ENCODE data around the gene GSK3A.

GSK3A gene

DNA sequence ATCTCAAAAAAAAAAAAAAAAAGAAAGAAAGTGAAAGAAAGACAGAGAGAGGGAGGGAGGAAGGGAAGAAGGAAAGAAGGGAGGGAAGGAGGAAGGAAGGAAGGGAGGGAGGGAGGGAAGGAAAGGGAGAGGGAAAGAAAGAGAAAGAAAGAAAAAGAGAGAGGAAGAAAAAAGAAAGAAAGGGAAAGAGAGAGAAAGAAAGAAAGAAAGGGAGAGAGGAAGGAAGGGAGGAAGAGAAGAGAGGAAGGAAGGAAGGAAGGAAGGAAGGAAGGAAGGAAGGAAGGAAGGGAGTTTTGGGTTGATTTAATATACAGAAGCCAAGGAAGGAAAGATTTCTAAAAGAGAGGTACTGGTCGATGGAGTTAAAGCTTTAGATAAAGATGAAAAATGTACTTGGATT is 53.7 kb downstream of the GSK3A start:
- TF ChIP-seq ZNF8 (CRISPR knock-in tag; IDR thresholded peaks at IDR 0.05) (no peak), TOX (CRISPR knock-in tag; IDR thresholded peaks at IDR 0.05; ENCODE audit: borderline replicate concordance) (no peak), ZNF70 (CRISPR knock-in tag; IDR thresholded peaks at IDR 0.05) (no peak), ESRRG (CRISPR knock-in tag; IDR thresholded peaks at IDR 0.05) (no peak), ZFP30 (CRISPR knock-in tag; IDR thresholded peaks at IDR 0.05) (no peak), GLIS3 (CRISPR knock-in tag; IDR thresholded peaks at IDR 0.05) (no peak), OSR1 (CRISPR knock-in tag; IDR thresholded peaks at IDR 0.05) (no peak), ZC3H10 (CRISPR knock-in tag; IDR thresholded peaks at IDR 0.05) (no peak), BACH2 (CRISPR knock-in tag; IDR thresholded peaks at IDR 0.05; ENCODE audit: borderline replicate concordance) (no peak), CSDC2 (CRISPR knock-in tag; IDR thresholded peaks at IDR 0.05) (no peak), RARB (CRISPR knock-in tag; IDR thresholded peaks at IDR 0.05) (no peak)
- TF ChIP-seq, protein P1, sequence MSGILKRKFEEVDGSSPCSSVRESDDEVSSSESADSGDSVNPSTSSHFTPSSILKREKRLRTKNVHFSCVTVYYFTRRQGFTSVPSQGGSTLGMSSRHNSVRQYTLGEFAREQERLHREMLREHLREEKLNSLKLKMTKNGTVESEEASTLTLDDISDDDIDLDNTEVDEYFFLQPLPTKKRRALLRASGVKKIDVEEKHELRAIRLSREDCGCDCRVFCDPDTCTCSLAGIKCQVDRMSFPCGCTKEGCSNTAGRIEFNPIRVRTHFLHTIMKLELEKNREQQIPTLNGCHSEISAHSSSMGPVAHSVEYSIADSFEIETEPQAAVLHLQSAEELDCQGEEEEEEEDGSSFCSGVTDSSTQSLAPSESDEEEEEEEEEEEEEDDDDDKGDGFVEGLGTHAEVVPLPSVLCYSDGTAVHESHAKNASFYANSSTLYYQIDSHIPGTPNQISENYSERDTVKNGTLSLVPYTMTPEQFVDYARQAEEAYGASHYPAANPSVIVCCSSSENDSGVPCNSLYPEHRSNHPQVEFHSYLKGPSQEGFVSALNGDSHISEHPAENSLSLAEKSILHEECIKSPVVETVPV (CRISPR knock-in tag; IDR thresholded peaks at IDR 0.05), result no peak
- TF ChIP-seq, protein P2, sequence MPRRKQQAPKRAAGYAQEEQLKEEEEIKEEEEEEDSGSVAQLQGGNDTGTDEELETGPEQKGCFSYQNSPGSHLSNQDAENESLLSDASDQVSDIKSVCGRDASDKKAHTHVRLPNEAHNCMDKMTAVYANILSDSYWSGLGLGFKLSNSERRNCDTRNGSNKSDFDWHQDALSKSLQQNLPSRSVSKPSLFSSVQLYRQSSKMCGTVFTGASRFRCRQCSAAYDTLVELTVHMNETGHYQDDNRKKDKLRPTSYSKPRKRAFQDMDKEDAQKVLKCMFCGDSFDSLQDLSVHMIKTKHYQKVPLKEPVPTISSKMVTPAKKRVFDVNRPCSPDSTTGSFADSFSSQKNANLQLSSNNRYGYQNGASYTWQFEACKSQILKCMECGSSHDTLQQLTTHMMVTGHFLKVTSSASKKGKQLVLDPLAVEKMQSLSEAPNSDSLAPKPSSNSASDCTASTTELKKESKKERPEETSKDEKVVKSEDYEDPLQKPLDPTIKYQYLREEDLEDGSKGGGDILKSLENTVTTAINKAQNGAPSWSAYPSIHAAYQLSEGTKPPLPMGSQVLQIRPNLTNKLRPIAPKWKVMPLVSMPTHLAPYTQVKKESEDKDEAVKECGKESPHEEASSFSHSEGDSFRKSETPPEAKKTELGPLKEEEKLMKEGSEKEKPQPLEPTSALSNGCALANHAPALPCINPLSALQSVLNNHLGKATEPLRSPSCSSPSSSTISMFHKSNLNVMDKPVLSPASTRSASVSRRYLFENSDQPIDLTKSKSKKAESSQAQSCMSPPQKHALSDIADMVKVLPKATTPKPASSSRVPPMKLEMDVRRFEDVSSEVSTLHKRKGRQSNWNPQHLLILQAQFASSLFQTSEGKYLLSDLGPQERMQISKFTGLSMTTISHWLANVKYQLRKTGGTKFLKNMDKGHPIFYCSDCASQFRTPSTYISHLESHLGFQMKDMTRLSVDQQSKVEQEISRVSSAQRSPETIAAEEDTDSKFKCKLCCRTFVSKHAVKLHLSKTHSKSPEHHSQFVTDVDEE (CRISPR knock-in tag; IDR thresholded peaks at IDR 0.05), result no peak
- TF ChIP-seq, protein P3, sequence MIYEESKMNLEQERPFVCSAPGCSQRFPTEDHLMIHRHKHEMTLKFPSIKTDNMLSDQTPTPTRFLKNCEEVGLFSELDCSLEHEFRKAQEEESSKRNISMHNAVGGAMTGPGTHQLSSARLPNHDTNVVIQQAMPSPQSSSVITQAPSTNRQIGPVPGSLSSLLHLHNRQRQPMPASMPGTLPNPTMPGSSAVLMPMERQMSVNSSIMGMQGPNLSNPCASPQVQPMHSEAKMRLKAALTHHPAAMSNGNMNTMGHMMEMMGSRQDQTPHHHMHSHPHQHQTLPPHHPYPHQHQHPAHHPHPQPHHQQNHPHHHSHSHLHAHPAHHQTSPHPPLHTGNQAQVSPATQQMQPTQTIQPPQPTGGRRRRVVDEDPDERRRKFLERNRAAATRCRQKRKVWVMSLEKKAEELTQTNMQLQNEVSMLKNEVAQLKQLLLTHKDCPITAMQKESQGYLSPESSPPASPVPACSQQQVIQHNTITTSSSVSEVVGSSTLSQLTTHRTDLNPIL (CRISPR knock-in tag; IDR thresholded peaks at IDR 0.05; ENCODE audit: low read depth), result no peak
- no peak for ATAC-seq

DNA sequence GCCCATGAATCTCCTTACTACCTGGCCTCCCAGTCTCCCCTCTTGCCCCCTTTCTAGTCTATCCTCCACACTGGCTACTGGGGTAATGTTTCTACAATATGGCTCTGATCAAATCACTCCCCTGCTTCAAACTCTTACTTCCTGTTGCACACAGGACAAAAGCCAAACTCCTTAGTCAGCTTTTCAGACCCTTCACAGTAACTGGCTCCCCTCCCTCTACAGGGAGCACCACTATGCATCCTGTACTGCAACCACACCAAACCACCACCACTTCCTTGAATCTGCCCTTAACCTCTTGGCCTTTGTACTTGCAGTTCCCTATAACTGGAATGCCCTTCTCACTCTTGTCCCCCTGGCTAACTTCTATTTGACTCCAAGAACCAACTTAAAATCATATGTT is 57.1 kb downstream of the GSK3A start:
- TF ChIP-seq, protein P1 (CRISPR knock-in tag; IDR thresholded peaks at IDR 0.05), result no peak
- TF ChIP-seq RARB (CRISPR knock-in tag; IDR thresholded peaks at IDR 0.05) (no peak), SNAI2 (CRISPR knock-in tag; IDR thresholded peaks at IDR 0.05) (no peak), ISL1 (CRISPR knock-in tag; IDR thresholded peaks at IDR 0.05) (no peak)
- no peak for ATAC-seq

DNA sequence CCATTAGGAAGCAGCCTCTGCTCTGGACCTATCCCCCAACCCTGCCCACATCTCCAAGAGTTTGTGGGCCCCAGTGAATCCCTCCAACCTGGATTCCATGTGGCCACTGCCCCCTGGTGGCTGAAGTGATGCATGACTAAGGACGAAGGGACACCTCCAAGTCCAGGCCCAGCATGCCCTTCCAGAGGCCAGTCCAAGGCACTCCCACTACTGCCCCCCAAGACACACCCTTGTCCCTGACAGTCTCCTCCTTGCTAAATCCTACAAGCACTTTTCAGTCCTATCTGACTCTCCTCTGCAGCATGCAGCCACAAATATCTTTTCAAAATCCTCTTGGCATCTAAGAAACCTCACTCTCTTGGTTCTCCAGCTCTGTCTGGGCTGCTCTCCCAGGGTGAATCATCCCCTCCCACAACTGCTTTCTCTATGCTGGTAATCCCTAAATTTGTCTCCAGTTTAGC is 58.0 kb downstream of the GSK3A start:
- no peak for TF ChIP-seq BACH2 (CRISPR knock-in tag; IDR thresholded peaks at IDR 0.05; ENCODE audit: borderline replicate concordance)
- TF ChIP-seq ARNTL (CRISPR knock-in tag; IDR thresholded peaks at IDR 0.05; ENCODE audit: borderline replicate concordance, low read depth), result no peak
- TF ChIP-seq, protein P1 (CRISPR knock-in tag; IDR thresholded peaks at IDR 0.05), result no peak
- TF ChIP-seq, protein P2 (CRISPR knock-in tag; IDR thresholded peaks at IDR 0.05), result no peak
- TF ChIP-seq, protein P4, sequence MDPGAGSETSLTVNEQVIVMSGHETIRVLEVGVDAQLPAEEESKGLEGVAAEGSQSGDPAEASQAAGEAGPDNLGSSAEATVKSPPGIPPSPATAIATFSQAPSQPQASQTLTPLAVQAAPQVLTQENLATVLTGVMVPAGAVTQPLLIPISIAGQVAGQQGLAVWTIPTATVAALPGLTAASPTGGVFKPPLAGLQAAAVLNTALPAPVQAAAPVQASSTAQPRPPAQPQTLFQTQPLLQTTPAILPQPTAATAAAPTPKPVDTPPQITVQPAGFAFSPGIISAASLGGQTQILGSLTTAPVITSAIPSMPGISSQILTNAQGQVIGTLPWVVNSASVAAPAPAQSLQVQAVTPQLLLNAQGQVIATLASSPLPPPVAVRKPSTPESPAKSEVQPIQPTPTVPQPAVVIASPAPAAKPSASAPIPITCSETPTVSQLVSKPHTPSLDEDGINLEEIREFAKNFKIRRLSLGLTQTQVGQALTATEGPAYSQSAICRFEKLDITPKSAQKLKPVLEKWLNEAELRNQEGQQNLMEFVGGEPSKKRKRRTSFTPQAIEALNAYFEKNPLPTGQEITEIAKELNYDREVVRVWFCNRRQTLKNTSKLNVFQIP (CRISPR knock-in tag; IDR thresholded peaks at IDR 0.05; ENCODE audit: borderline replicate concordance, low read depth), result no peak
- TF ChIP-seq ZNF565 (CRISPR knock-in tag; conservative IDR thresholded peaks at IDR 0.05; ENCODE audit: low read depth), result no peak
- TF ChIP-seq OSR1 (CRISPR knock-in tag; IDR thresholded peaks at IDR 0.05), result no peak
- no peak for TF ChIP-seq GLIS3 (CRISPR knock-in tag; IDR thresholded peaks at IDR 0.05)
- TF ChIP-seq SNAI2 (CRISPR knock-in tag; IDR thresholded peaks at IDR 0.05), result no peak
- no peak for TF ChIP-seq ZFP30 (CRISPR knock-in tag; IDR thresholded peaks at IDR 0.05)
- no peak for TF ChIP-seq ESRRG (CRISPR knock-in tag; IDR thresholded peaks at IDR 0.05)
- TF ChIP-seq ZNF8 (CRISPR knock-in tag; IDR thresholded peaks at IDR 0.05), result no peak
- no peak for TF ChIP-seq ZFP3 (CRISPR knock-in tag; IDR thresholded peaks at IDR 0.05)
- TF ChIP-seq RARB (CRISPR knock-in tag; IDR thresholded peaks at IDR 0.05), result no peak
- no peak for TF ChIP-seq CSDC2 (CRISPR knock-in tag; IDR thresholded peaks at IDR 0.05)
- ATAC-seq, result peak; percentile 97
